SH-SY5Y (cell line): Measurements from ENCODE around the gene SOCS6.

Experiments used
- GATA2 ChIP-seq: IDR thresholded peaks from 2 replicates; pipeline ENCODE4 v1.6.1; 2011; ENCODE audit warnings: mild to moderate bottlenecking, low read depth, low read length
- GATA3 ChIP-seq: IDR thresholded peaks from 2 replicates; pipeline ENCODE4 v1.6.1; 2011; ENCODE audit warnings: low read depth, mild to moderate bottlenecking, low read length, moderate library complexity

DNA sequence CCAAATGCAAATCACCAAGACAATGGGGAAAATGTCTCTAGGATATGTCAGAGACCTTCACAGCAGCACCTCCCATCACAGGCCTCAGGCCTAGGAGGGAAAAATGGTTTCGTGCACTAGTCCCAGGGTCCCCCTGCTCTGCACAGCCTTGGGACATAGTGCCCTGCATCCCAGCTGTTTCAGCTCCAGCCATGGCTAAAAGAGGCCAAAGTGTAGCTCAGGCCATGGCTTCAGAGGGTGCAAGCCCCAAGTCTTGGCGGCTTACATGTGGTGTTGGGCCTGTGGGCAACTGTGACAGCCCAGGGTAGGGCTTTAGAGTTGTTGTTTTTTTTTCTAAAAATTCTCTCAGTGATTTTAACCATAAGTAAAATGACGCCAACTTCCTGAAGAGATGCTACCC, 25.5 kb upstream of the SOCS6 start:
- no peak for TF ChIP-seq GATA2
- TF ChIP-seq GATA3: no peak
